OCI-LY1 (cell line): ENCODE measurements around the gene CTNNA1.

Source experiments
- H2AFZ ChIP-seq: fragments of 200-600 bp; sonication (generic), shearing (Covaris generic); 2 replicates; pipeline ENCODE4 v1.6.0; 2014; ENCODE audit warnings: antibody characterized with exemption, mild to moderate bottlenecking, low read length
- H3F3A ChIP-seq: fragments of 200-600 bp; sonication (generic), shearing (Covaris generic); 2 replicates; pipeline ENCODE4 v1.6.0; 2014; ENCODE audit warnings: mild to moderate bottlenecking, antibody characterized with exemption, low read length, moderate library complexity; ENCODE audit not compliant: insufficient read depth
- H3K27ac ChIP-seq: fragments of 200-600 bp; sonication (generic); 2 replicates; pipeline ENCODE4 v1.5.1; 2014; ENCODE audit warnings: low read length, mixed run types, mild to moderate bottlenecking, low read depth; ENCODE audit not compliant: poor library complexity, severe bottlenecking
- H3K27me3 ChIP-seq: fragments of 200-600 bp; sonication (generic); 2 replicates; pipeline ENCODE4 v1.6.0; 2014; ENCODE audit warnings: antibody characterized with exemption, mild to moderate bottlenecking, low read length, moderate library complexity; ENCODE audit not compliant: insufficient read depth
- H3K36me3 ChIP-seq: fragments of 200-600 bp; sonication (generic); 2 replicates; pipeline ENCODE4 v1.6.1; 2014; ENCODE audit warnings: mild to moderate bottlenecking, antibody characterized with exemption, low read length, moderate library complexity, mixed read lengths; ENCODE audit not compliant: insufficient read depth
- H3K4me1 ChIP-seq: fragments of 200-600 bp; sonication (generic); 2 replicates; pipeline ENCODE4 v1.5.1; 2014; ENCODE audit warnings: mild to moderate bottlenecking, low read length, moderate library complexity; ENCODE audit not compliant: insufficient read depth, severe bottlenecking
- H3K4me2 ChIP-seq: fragments of 200-600 bp; sonication (generic), shearing (Covaris generic); 2 replicates; pipeline ENCODE4 v1.6.1; 2014; ENCODE audit warnings: low read length
- H3K4me3 ChIP-seq: fragments of 200-600 bp; sonication (generic); 2 replicates; pipeline ENCODE4 v1.5.1; 2014; ENCODE audit warnings: low read length, low read depth, mild to moderate bottlenecking, mixed read lengths; ENCODE audit not compliant: poor library complexity, severe bottlenecking
- H3K79me2 ChIP-seq: fragments of 200-600 bp; shearing (Covaris generic); 2 replicates; pipeline ENCODE4 v1.6.1; 2016; ENCODE audit warnings: mixed run types, low read length, mixed read lengths; ENCODE audit not compliant: insufficient read depth
- H3K9ac ChIP-seq: fragments of 200-600 bp; sonication (generic), shearing (Covaris generic); 2 replicates; pipeline ENCODE4 v1.6.1; 2014; ENCODE audit warnings: mild to moderate bottlenecking, low read length, mixed read lengths
- H3K9me2 ChIP-seq: fragments of 200-600 bp; sonication (generic), shearing (Covaris generic); 2 replicates; pipeline ENCODE4 v1.6.1; 2014; ENCODE audit warnings: low read depth, mild to moderate bottlenecking, low read length, mixed read lengths
- H3K9me3 ChIP-seq: fragments of 200-600 bp; shearing (Covaris generic); 2 replicates; pipeline ENCODE4 v1.6.1; 2014; ENCODE audit warnings: low read length, mixed read lengths
- H4K20me1 ChIP-seq: fragments of 200-600 bp; sonication (generic), shearing (Covaris generic); 2 replicates; pipeline ENCODE4 v1.6.0; 2016; ENCODE audit warnings: mild to moderate bottlenecking, low read length; ENCODE audit not compliant: insufficient read depth
- EZH2 ChIP-seq: fragments of 200-600 bp; sonication (generic), shearing (Covaris generic); IDR thresholded peaks from 2 replicates; pipeline ENCODE4 v1.8.0; 2017; ENCODE audit warnings: borderline replicate concordance, mixed run types, mild to moderate bottlenecking, antibody characterized with exemption, low read length, moderate library complexity, mixed read lengths
- TF ChIP-seq, protein P1 (sequence below): fragments of 200-600 bp; sonication (generic), shearing (Covaris generic); IDR thresholded peaks from 2 replicates; pipeline ENCODE4 v1.5.1; 2017; ENCODE audit warnings: mild to moderate bottlenecking, antibody characterized with exemption, low read length, moderate library complexity, mixed read lengths

CTNNA1 gene

GRCh38 chr5:138950421-138951031 is 197.3 kb downstream of the CTNNA1 start:
- Histone ChIP-seq H4K20me1 (no peaks in the 10 kb centered on the region), H3K79me2 (no peaks in the 10 kb centered on the region), H3K4me1 (peaks cover 15% of the 10 kb centered on the region), H3F3A (no peaks in the 10 kb centered on the region), H3K9me3 (no peaks in the 10 kb centered on the region), H3K36me3 (no peaks in the 10 kb centered on the region), H3K4me2 (no peak overlapping the region), H3K4me3 (no peak overlapping the region), H2AFZ (no peak overlapping the region), H3K9me2 (no peaks in the 10 kb centered on the region), H3K27me3 (no peaks in the 10 kb centered on the region), H3K9ac (no peak overlapping the region), H3K27ac (no peak overlapping the region)
- TF ChIP-seq, protein P1, sequence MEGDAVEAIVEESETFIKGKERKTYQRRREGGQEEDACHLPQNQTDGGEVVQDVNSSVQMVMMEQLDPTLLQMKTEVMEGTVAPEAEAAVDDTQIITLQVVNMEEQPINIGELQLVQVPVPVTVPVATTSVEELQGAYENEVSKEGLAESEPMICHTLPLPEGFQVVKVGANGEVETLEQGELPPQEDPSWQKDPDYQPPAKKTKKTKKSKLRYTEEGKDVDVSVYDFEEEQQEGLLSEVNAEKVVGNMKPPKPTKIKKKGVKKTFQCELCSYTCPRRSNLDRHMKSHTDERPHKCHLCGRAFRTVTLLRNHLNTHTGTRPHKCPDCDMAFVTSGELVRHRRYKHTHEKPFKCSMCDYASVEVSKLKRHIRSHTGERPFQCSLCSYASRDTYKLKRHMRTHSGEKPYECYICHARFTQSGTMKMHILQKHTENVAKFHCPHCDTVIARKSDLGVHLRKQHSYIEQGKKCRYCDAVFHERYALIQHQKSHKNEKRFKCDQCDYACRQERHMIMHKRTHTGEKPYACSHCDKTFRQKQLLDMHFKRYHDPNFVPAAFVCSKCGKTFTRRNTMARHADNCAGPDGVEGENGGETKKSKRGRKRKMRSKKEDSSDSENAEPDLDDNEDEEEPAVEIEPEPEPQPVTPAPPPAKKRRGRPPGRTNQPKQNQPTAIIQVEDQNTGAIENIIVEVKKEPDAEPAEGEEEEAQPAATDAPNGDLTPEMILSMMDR: no peak
- no peak for TF ChIP-seq EZH2

DNA sequence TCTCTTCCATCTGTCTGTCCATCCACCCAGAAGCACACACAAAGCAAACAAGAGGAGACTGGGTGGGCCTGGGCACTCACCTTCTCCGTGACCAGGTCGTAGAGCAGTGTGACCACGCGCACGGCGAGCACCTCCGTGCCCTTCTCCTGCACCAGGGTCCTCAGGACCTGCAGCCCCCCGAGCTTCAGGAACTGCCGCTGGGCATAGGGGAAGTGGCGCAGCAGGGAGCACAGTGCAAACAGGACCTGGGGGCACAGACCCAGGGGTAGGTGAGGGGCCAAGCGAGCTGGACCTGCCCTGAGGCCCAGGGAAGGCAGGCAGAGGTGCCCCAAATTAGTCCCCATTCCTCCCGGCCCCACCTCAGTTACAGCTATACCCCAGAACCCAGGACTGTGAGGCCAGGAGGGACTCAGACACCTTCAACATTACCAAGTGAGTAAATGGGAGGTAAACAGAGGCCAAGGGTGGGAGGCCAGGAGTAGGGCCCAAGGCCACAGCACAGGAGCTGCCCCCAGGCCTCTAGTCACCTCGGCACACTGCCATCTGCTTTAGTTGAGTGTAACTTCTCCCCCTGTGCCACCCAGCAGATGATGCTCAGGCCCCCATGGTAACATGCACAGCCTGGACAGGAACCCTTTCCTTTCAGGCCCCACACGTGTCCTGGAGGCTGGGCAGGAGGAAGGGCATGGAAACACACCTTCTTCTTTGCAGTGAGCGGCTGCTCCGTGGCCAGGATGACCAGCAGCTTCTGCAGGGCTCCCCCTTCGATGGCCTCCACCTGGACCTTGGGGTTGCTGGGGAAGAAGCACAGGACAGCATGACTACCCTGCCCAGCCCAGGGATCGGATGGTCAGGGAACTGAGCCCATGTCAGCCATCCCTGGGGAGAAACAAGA is 198.1 kb downstream of the CTNNA1 start:
- Histone ChIP-seq H2AFZ (no peak overlapping the region), H4K20me1 (no peaks in the 10 kb centered on the region), H3K4me3 (no peak overlapping the region), H3K9me3 (no peaks in the 10 kb centered on the region), H3K79me2 (no peaks in the 10 kb centered on the region), H3K27ac (no peak overlapping the region), H3K4me2 (no peak overlapping the region), H3K36me3 (no peaks in the 10 kb centered on the region), H3K9me2 (no peaks in the 10 kb centered on the region), H3K9ac (no peak overlapping the region), H3K4me1 (peaks cover 15% of the 10 kb centered on the region), H3F3A (no peaks in the 10 kb centered on the region), H3K27me3 (no peaks in the 10 kb centered on the region)
- TF ChIP-seq, protein P1: no peak
- TF ChIP-seq EZH2: no peak

DNA sequence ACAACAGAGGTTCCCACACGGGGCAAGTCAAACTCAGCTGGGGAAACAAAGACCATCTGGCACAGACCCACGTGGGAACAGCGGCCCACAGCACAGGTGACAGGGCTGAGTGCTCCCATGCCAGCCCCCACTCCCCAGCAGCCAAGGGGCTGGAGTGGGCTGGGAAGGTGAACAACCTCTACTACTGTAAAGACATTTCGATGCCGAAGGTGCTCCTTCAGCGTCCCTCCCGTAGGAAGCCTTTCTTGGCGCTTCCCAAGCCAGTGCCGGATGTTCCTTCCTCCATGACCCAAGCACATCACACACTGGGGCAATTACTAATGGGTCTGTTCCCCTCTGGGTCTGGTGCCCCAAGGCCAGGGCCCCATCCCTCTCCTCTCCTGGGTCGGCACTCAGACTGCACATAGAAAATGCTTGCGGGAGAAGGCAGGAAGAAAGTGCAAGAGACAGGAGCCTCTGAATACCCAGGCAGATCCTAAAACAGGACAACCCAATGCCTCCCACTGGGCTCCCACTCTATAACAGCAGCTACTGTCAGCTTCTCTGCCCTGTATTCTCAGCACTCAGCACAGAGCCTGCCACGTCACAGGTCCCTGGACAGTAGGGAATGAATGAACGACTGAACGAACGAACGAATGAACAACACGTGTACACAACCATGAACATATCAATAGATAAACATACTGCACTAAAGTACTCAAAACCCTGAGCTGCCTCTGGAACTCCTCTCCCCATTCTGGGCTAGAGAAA is 198.9 kb downstream of the CTNNA1 start:
- H2AFZ ChIP-seq: no peak overlapping the region
- no peaks in the 10 kb centered on the region for H3F3A ChIP-seq
- H3K4me3 ChIP-seq: no peak overlapping the region
- TF ChIP-seq, protein P1: no peak
- TF ChIP-seq EZH2: no peak
- H3K36me3 ChIP-seq: no peaks in the 10 kb centered on the region
- no peaks in the 10 kb centered on the region for H3K9me3 ChIP-seq
- H3K27ac ChIP-seq: no peak overlapping the region
- H3K4me1 ChIP-seq: peaks cover 15% of the 10 kb centered on the region
- H4K20me1 ChIP-seq: no peaks in the 10 kb centered on the region
- H3K9ac ChIP-seq: no peak overlapping the region
- no peaks in the 10 kb centered on the region for H3K79me2 ChIP-seq
- no peak overlapping the region for H3K4me2 ChIP-seq
- H3K9me2 ChIP-seq: no peaks in the 10 kb centered on the region
- H3K27me3 ChIP-seq: no peaks in the 10 kb centered on the region
